ENCODE results near the gene CCRL2. TPM values are rescaled to one million over a fixed set of nuclear protein-coding genes. Genes with fewer than 3 reads are reported as not detected.

The CCRL2 gene
- total and polyA plus RNA-seq, 2 of the 4 experiments (the other 2 are of a cell fraction): 0.29 to 0.36 TPM

- no TSS peak for BruUV-seq (replicated peaks)
- no peak for TF ChIP-seq NFE2L2 (IDR thresholded peaks at IDR 0.05; ENCODE audit: low read depth, low read length)
- TF ChIP-seq CEBPB (IDR thresholded peaks at IDR 0.05; ENCODE audit: low read depth, low read length): no peak
- no peak for TF ChIP-seq POLR2A (IDR thresholded peaks at IDR 0.05; ENCODE audit: low read depth, low read length)
- TF ChIP-seq MXI1 (IDR thresholded peaks at IDR 0.05; ENCODE audit: borderline replicate concordance, low read depth, low read length): no peak
- no peak for TF ChIP-seq SMC3 (IDR thresholded peaks at IDR 0.05; ENCODE audit: low read depth, low read length)
- no peak for TF ChIP-seq MAFK (IDR thresholded peaks at IDR 0.05; ENCODE audit: low read depth, low read length)
- no peak for TF ChIP-seq ELK1 (IDR thresholded peaks at IDR 0.05; ENCODE audit: borderline replicate concordance, low read depth, low read length)
- TF ChIP-seq MAZ (IDR thresholded peaks at IDR 0.05; ENCODE audit: borderline replicate concordance, low read depth, low read length): no peak
- TF ChIP-seq CTCF (conservative IDR thresholded peaks at IDR 0.05; ENCODE audit: low read depth, low read length): no peak
- TF ChIP-seq USF2 (IDR thresholded peaks at IDR 0.05; ENCODE audit: low read depth, low read length): no peak
- no peak for TF ChIP-seq RAD21 (IDR thresholded peaks at IDR 0.05; ENCODE audit: low read length)
- no peak for TF ChIP-seq FOS (IDR thresholded peaks at IDR 0.05; ENCODE audit: low read depth, low read length)
- TF ChIP-seq RCOR1 (IDR thresholded peaks at IDR 0.05; ENCODE audit: insufficient replicate concordance, low read length): no peak
- no peak for TF ChIP-seq CHD1 (IDR thresholded peaks at IDR 0.05; ENCODE audit: low read depth, low read length)
- no peak for TF ChIP-seq RFX5 (IDR thresholded peaks at IDR 0.05; ENCODE audit: low read depth, low read length)
- TF ChIP-seq BHLHE40 (IDR thresholded peaks at IDR 0.05; ENCODE audit: low read depth, low read length): no peak
- CTCF ChIA-PET: interaction anchor here (0.8 kb wide), 1 partner anchor 258 kb away, joined by 4 read pairs; no protein-coding TSS in a partner anchor
- dilution Hi-C loops (cut with HindIII; ENCODE audit: low sequenced_read_pairs, unreplicated experiment) (no loop called here), in situ Hi-C loops (cut with MboI; ENCODE audit: low sequenced_read_pairs) (loop anchor here (10.0 kb wide), 2 partner anchors 290 to 430 kb away; partner anchors contain the start of gene CXCR6), intact Hi-C loops (cut with micrococcal nuclease) (loop anchor here (5.0 kb wide), 1 partner anchor 613 kb away; no protein-coding TSS in a partner anchor)
- Histone ChIP-seq H2AFZ (replicated peaks; ENCODE audit: low read length, poor library complexity) (no peak overlapping the region), H3K27me3 (ENCODE audit: control insufficient read depth, insufficient read depth, low read length) (peaks cover 42% of the 10 kb centered on the region), H4K20me1 (ENCODE audit: insufficient read depth, low read length) (no peaks in the 10 kb centered on the region), H3K56ac (ENCODE audit: extremely low read depth, insufficient read depth, low read length) (no peak overlapping the region), H4K5ac (ENCODE audit: low read depth, low read length) (no peak overlapping the region), H2AK9ac (replicated peaks; ENCODE audit: low read depth, low read length, poor library complexity) (no peak overlapping the region), H3K79me1 (ENCODE audit: low read depth in 1 of 2, low read length in 2 of 2) (no peaks in the 10 kb centered on the region), H3K9me1 (ENCODE audit: insufficient read depth, low read length) (no peaks in the 10 kb centered on the region), H3K36me3 (ENCODE audit: control insufficient read depth, insufficient read depth, low read length) (no peaks in the 10 kb centered on the region), H3K18ac (ENCODE audit: low read depth, low read length) (no peak overlapping the region), H2BK5ac (ENCODE audit: low read depth, low read length, poor library complexity, severe bottlenecking) (no peak overlapping the region), H2BK15ac (ENCODE audit: low read depth, low read length) (no peak overlapping the region), H3K9me3 (ENCODE audit: control insufficient read depth, insufficient read depth, low read length) (no peaks in the 10 kb centered on the region), H3K4me2 (ENCODE audit: low read depth, low read length) (no peak overlapping the region), H3K27ac (ENCODE audit: insufficient read depth, low read length) (no peak overlapping the region), H4K8ac (ENCODE audit: low read depth in 2 of 2, low read length in 2 of 2) (no peak overlapping the region), H2BK20ac (ENCODE audit: low read depth, low read length) (no peak overlapping the region), H4K91ac (ENCODE audit: insufficient read depth, low read depth, low read length) (no peak overlapping the region), H3K4me1 (ENCODE audit: control insufficient read depth, insufficient read depth, low read length) (no peaks in the 10 kb centered on the region), H3K4me3 (ENCODE audit: insufficient read depth, low read depth, low read length) (no peak overlapping the region), H3K9ac (ENCODE audit: low read depth, low read length) (no peak overlapping the region), H3K14ac (replicated peaks; ENCODE audit: low read depth, low read length) (no peak overlapping the region), H3K4ac (ENCODE audit: low read depth, low read length) (no peak overlapping the region), H2AK5ac (ENCODE audit: low read depth, low read length) (no peak overlapping the region), H3K23ac (ENCODE audit: low read depth, low read length) (no peak overlapping the region), H2BK120ac (ENCODE audit: low read depth, low read length) (no peak overlapping the region)
- WGBS, 2 experiments (ENCODE audit: extremely low coverage in 2 of 2, insufficient read length in 1 of 2): no CpG with 5 or more reads among the region's 2 CpGs
- POLR2A ChIA-PET (ENCODE audit: unreplicated experiment): no interaction called here
- ATAC-seq (ENCODE audit: low read depth) (no peak), DNase-seq (no peak)
Observed at GRCh38 chr3:46375218-46375617, 31.8 kb upstream of the CCRL2 start.
